K562 (cell line): ENCODE results near the gene PLEKHA6.

Source experiments
- JUND ChIP-seq, 2 experiments: IDR thresholded peaks; 2 replicates in 1 of 2; 3 replicates in 1 of 2; pipeline ENCODE4 v1.6.1; 2011; ENCODE audit warnings: borderline replicate concordance in 2 of 2, low read depth in 2 of 2, low read length in 2 of 2, improper control_type of control experiment in 1 of 2, missing biosample characterization in 1 of 2, missing genetic modification characterization in 1 of 2, missing genetic modification reagents in 1 of 2
- RCOR1 ChIP-seq, 2 experiments: IDR thresholded peaks; 2 replicates each; pipeline ENCODE4 v1.6.1; 2012; ENCODE audit warnings: low read depth in 2 of 2, low read length in 2 of 2, borderline replicate concordance in 1 of 2, improper control_type of control experiment in 1 of 2

- TF ChIP-seq RCOR1 (IDR thresholded peaks at IDR 0.05; ENCODE audit: borderline replicate concordance in 1 of 2, low read depth in 2 of 2, low read length in 2 of 2): peak in 1 of 2 experiments; percentile 59; a peak in 2 of 4 replicates
- no peak for TF ChIP-seq JUND (IDR thresholded peaks at IDR 0.05; ENCODE audit: borderline replicate concordance, low read depth, low read length)
- peak; percentile 28; the same call in 1 of the 3 replicates for TF ChIP-seq JUND (tag; IDR thresholded peaks at IDR 0.05; ENCODE audit: borderline replicate concordance, low read depth, low read length)
These were observed 132.4 kb downstream of the PLEKHA6 start for GRCh38 chr1:204227351-204227750.
